Measurements from ENCODE around the gene RASSF7.
"Not testable (repeated sequence)": the region's sequence is repeated elsewhere in the genome, so short reads cannot be mapped to it uniquely, and the experiment has no call there.

The RASSF7 gene

DNA sequence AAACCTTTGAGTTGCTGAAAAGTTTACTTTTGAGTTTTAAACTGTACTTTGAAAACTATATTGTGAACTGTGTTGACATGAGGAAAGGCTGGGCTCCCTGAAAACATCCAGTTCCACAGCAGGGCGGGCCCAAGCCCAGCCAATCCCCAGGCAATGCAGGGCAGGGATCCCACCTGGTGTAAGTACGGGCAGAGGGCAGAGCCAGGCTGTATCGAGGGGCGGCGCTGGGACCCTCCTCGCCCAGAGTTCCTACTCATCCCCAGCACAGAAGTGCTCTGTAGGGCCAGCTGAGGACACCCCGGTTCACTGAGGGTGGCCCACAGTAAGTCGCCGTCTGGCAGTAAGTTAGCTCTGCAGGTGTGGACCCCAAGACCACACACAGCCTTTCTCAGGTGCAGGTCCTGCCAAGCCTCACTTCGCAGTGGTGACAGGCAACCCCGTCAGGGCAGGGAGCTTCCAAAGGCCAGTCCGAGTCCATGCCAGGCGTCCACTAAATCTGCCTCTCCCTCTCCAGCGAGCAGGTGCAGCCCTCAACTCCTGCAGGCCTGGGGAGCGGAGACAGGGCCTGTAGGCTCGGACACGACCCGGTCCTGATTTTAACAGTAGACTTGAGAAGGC is 6.3 kb downstream of the RASSF7 start:
- peaks cover 15% of the 10 kb centered on the region for H3K4me1 ChIP-seq (ENCODE audit: control insufficient read depth, insufficient read depth, low read length)
- peak overlapping the region; percentile 58 for H3K4me3 ChIP-seq (ENCODE audit: low read depth, low read length)
- no peak overlapping the region for H3K9ac ChIP-seq (ENCODE audit: low read depth, low read length)
- peaks cover 3% of the 10 kb centered on the region for H3K27me3 ChIP-seq (ENCODE audit: control insufficient read depth, insufficient read depth, low read length)
- H3K9me3 ChIP-seq (ENCODE audit: control insufficient read depth, insufficient read depth, low read length): no peaks in the 10 kb centered on the region
- peaks cover 21% of the 10 kb centered on the region for H3K36me3 ChIP-seq (ENCODE audit: control insufficient read depth, insufficient read depth, low read length)

DNA sequence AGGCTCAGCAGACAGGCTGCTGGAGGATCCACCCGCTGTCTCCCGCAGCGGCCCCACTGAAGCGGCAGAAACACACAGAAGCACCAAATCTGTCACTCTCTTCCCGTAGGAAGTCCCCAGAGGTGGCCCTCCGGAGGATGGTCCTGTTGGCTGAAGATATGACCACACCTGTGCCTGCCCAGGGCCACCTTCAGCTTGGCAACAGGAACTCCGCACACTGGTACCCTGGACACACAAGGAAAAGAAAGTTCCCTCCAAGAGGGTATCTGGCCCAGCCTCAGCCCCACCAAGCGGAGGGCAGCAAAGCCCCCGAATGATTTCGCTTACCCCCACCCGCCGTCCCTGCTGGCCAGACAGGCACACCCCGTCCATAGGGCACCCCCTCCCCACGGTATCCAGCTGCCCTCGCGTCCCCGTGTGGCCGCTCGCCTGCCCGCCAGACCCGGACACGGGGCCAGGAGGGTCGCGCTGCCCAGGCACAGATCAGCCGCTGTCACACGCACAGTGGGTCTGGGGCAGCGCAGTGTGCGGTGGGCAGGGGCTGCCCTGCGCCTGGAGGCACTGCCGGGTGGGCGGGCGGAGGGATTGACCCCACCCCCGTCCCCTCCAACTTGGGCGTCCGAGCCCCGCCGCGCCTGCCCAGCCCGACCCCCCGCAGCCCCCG is 7.0 kb downstream of the RASSF7 start:
- H3K9me3 ChIP-seq (ENCODE audit: control insufficient read depth, insufficient read depth, low read length): no peaks in the 10 kb centered on the region
- peaks cover 3% of the 10 kb centered on the region for H3K27me3 ChIP-seq (ENCODE audit: control insufficient read depth, insufficient read depth, low read length)
- H3K9ac ChIP-seq (ENCODE audit: low read depth, low read length): no peak overlapping the region

DNA sequence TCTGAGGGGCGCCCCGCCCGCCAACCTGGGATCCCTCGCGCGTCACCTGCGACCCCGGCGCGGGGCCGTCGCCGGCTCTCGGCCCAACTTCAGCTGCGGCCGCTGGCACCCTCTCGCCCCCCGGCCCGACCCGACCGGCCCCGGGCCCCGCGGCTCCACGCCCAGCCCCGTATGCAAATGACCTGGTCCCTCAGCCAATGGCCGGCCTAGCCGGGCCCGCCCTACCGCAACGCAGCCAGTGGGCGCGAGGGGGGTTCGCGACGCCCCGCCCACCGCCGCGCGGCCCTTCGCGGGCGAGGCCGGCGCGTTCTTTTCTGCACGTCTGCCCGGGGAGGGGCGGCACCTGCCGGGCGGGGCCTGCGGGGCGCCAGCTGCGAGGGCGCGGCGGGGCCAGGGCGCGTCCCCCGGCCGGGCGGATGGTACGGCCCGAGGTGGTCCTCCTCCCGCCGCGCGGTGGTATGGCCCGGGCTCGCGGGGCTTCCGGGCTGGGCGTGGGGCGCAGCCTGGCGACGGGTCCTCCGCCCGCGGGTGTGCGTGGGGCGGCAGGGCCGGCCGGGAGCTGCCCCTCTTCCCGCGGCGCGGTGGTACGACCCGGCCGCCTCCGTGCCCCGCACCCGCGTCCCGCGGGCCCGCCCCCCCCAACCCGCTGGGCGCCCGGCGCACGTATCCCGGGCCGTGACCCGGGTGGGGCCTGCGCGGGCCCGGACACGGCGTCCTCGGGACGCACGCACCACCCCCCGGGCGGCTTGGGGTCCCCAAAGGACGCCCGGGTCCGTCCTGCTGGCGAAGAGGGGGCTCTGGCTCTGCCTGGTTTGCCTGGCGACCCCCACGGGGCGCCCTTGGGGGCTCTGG is 7.8 kb downstream of the RASSF7 start:
- peaks cover 3% of the 10 kb centered on the region for H3K27me3 ChIP-seq (ENCODE audit: control insufficient read depth, insufficient read depth, low read length)
- no peaks in the 10 kb centered on the region for H3K9me3 ChIP-seq (ENCODE audit: control insufficient read depth, insufficient read depth, low read length)
- peaks cover 7% of the 10 kb centered on the region for H3K36me3 ChIP-seq (ENCODE audit: control insufficient read depth, insufficient read depth, low read length)
- H3K9ac ChIP-seq (ENCODE audit: low read depth, low read length): peak overlapping the region; percentile 60
- H3K4me1 ChIP-seq (ENCODE audit: control insufficient read depth, insufficient read depth, low read length): peaks cover 15% of the 10 kb centered on the region
- peak overlapping the region; percentile 59 for H3K4me3 ChIP-seq (ENCODE audit: low read depth, low read length)

More for the DNA sequence above, 7.0 kb downstream of the RASSF7 start:
- Histone ChIP-seq H3K4me3 (ENCODE audit: low read depth, low read length) (peak overlapping the region; percentile 58), H3K4me1 (ENCODE audit: control insufficient read depth, insufficient read depth, low read length) (peaks cover 15% of the 10 kb centered on the region), H3K36me3 (ENCODE audit: control insufficient read depth, insufficient read depth, low read length) (peaks cover 14% of the 10 kb centered on the region)

DNA sequence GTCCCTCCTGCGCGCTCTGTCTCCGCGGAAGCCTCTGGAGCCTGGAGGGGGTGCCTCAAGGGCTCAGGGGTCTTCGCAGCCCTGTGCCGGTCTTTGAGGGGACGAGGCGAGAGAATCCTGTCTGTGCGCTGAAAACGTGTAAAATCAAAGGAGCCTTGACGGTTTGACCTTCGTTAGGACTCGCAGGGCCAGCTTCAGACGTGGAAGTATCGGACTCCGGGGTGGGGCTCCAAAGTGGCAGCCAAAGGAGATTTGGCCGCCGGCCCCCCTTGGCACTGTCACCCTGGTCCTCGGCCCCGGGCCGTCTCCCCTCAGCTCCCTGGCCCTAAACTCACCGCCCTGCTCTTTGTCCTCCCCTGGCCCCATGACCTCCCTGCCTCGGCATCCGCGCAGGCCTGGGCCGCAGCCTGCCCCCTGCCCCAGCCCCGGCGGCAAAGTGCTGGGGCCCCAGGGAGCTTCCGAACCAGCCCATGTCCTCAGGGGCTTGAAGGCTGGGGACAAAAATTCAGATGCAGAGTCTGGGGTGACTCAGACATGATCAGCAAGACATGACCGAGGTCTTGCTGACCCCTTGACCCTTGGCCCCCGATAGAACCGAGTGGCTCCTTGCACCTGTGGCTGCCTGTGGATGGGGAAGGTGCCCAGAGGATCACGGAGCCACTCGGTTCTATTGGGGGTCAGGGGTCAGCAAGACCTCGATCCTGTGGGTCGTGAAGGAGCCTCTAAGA is 8.6 kb downstream of the RASSF7 start:
- Histone ChIP-seq H3K9ac (ENCODE audit: low read depth, low read length) (peak overlapping the region; percentile 60), H3K4me3 (ENCODE audit: low read depth, low read length) (peak overlapping the region; percentile 59), H3K4me1 (ENCODE audit: control insufficient read depth, insufficient read depth, low read length) (peaks cover 15% of the 10 kb centered on the region), H3K36me3 (ENCODE audit: control insufficient read depth, insufficient read depth, low read length) (peaks cover 1% of the 10 kb centered on the region), H3K9me3 (ENCODE audit: control insufficient read depth, insufficient read depth, low read length) (no peaks in the 10 kb centered on the region), H3K27me3 (ENCODE audit: control insufficient read depth, insufficient read depth, low read length) (peaks cover 3% of the 10 kb centered on the region)

DNA sequence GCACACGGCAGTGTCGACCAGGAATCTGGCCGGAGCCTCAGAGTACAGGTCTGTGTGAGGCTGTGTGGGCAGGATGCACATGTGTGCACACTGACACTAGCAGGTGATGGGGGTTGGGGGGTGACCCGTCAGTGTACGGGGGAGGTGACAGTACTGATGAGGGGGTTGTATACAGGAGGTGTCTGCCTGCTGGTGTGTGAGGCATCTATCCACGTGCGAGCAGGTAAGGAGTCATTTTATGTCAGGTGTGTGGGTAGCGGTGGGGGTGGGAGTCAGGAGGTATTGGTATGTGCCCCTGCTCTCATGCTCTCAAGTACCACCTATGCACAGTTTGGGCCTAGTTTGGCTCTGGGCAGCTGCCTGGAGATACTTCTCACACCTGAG is 11.0 kb downstream of the RASSF7 start:
- Histone ChIP-seq H3K4me3 (ENCODE audit: low read depth, low read length) (peak overlapping the region; percentile 19), H3K27me3 (ENCODE audit: control insufficient read depth, insufficient read depth, low read length) (peaks cover 8% of the 10 kb centered on the region), H3K4me1 (ENCODE audit: control insufficient read depth, insufficient read depth, low read length) (peaks cover 10% of the 10 kb centered on the region), H3K9me3 (ENCODE audit: control insufficient read depth, insufficient read depth, low read length) (no peaks in the 10 kb centered on the region), H3K36me3 (ENCODE audit: control insufficient read depth, insufficient read depth, low read length) (no peaks in the 10 kb centered on the region), H3K9ac (ENCODE audit: low read depth, low read length) (no peak overlapping the region)

DNA sequence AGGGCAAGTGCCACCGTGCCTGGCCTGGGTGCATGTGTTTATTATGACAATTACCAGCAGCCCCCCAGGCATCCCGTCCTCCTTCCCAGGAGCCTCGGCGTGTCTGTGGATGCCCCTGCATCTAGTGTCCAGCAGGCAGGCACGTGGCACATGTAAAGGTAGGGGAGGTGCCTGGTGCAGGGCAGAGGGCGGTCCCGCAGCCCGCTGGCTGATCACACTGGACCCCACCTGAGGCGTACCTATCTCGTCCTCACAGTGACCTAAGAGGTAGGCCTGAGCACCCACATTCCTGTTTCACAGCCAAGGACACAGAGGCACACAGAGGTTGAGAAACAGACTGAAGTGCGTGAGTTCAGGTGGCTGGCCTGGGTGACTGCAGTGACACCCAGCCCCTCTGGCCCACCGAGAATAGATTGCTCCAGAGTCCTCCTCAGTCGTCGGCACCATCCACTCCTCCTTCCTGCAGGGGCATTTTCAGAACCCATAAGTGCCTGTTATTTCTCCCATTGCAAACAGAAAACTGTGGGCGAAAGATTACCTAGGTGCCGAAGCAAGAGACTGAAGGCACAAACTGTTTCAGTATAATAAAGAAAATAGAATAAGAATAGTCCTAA is 12.5 kb downstream of the RASSF7 start:
- Histone ChIP-seq H3K4me1 (ENCODE audit: control insufficient read depth, insufficient read depth, low read length) (peaks cover 11% of the 10 kb centered on the region), H3K9me3 (ENCODE audit: control insufficient read depth, insufficient read depth, low read length) (no peaks in the 10 kb centered on the region), H3K4me3 (ENCODE audit: low read depth, low read length) (no peak overlapping the region), H3K36me3 (ENCODE audit: control insufficient read depth, insufficient read depth, low read length) (no peaks in the 10 kb centered on the region), H3K27me3 (ENCODE audit: control insufficient read depth, insufficient read depth, low read length) (peaks cover 8% of the 10 kb centered on the region), H3K9ac (ENCODE audit: low read depth, low read length) (no peak overlapping the region)

DNA sequence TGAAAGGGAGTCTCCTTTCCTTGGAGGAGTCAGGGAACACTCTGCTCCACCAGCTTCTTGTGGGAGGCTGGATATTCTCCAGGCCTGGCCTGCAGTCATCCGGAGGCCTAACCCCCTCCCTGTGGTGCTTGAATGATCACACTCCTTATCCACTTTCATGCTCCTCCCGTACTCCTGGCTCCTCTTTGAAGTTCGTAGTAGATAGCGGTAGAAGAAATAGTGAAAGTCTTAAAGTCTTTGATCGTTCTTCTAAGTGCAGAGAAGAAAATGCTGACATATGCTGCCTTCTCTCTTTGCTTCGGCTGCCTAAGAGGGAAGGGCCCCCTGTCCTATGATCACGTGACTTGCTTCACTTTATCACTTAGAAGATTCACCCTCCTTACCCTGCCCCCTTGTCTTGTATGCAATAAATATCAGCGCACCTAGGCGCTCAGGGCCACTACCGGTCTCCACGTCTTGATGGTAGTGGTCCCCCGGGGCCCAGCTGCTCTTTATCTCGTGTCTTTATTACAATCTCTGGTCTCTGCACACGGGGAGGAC is 13.3 kb downstream of the RASSF7 start:
- H3K9me3 ChIP-seq (ENCODE audit: control insufficient read depth, insufficient read depth, low read length); H3K36me3 ChIP-seq (ENCODE audit: control insufficient read depth, insufficient read depth, low read length); H3K27me3 ChIP-seq (ENCODE audit: control insufficient read depth, insufficient read depth, low read length); H3K9ac ChIP-seq (ENCODE audit: low read depth, low read length): not testable (repeated sequence)
- peak overlapping the region; percentile 78 for H3K4me3 ChIP-seq (ENCODE audit: low read depth, low read length)
- H3K4me1 ChIP-seq (ENCODE audit: control insufficient read depth, insufficient read depth, low read length): peaks cover 11% of the 10 kb centered on the region

DNA sequence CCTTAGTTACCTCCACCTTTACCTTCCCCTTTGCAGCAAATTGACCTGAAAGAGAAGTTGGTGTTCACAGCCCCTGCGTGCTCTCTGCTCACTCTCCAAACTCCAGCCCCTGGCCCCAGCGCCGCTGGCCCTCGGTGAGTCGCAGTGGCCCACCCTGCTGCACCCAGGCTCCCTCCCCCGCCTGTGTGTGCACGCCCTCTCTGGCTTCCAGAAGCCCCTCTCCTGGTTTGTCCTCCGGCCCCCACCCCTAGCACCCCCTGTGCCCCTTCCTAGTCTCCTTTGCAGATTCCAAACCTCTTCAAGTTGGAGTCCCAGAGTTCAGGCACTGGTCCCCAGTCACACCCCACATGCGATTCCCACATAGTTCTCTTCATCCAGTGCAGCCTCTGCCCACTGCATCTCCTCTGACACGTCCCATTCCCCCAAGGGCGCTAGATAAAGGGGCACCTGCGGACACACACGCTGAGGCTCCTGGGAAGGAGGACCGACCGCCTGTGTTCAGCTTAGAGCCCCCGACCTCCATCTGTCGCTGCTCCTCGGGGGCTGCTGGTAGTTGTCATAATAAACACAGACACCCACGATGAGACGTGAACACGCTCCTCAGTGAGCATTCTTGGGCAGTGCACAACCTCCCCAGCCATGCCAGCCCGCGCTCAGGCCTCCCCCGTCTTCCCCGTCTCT is 14.0 kb downstream of the RASSF7 start:
- peaks cover 11% of the 10 kb centered on the region for H3K4me1 ChIP-seq (ENCODE audit: control insufficient read depth, insufficient read depth, low read length)
- peaks cover 7% of the 10 kb centered on the region for H3K27me3 ChIP-seq (ENCODE audit: control insufficient read depth, insufficient read depth, low read length)
- H3K36me3 ChIP-seq (ENCODE audit: control insufficient read depth, insufficient read depth, low read length): no peaks in the 10 kb centered on the region
- peak overlapping the region; percentile 78 for H3K4me3 ChIP-seq (ENCODE audit: low read depth, low read length)
- no peak overlapping the region for H3K9ac ChIP-seq (ENCODE audit: low read depth, low read length)
- H3K9me3 ChIP-seq (ENCODE audit: control insufficient read depth, insufficient read depth, low read length): no peaks in the 10 kb centered on the region

DNA sequence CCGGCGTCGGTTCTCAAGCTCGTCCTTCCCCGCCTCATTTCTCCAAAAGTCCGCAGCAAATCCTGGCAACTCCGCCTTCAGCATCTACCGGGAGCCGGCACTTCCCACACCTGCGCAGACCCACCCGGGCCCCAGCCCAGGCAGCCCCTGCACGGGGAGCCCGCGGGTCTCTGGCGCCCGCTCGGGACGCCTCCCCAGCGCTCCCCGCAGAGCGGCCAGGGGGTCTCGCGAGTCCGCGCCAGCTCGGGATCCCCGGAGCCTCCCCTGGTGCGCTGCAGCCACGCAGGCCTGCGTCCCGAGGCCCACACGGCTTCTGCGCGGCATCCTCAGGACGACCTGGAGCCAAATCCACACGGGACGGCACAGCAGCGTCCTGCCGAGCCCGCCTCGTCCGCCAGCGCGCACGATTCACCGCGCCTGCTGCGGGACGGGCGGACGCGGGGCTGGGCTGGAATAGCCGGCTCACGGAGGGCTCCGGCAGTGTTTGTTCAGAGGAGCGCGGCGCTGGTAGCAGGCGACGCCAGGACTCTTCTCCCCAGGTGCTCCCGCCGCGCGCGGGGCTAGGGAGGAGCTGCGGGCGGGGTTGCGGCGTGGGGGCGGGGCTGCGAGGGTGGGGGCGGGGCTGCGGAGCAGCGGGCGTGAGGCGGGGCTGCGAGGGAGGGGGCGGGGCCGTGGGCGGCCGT is 14.7 kb downstream of the RASSF7 start:
- no peaks in the 10 kb centered on the region for H3K36me3 ChIP-seq (ENCODE audit: control insufficient read depth, insufficient read depth, low read length)
- H3K27me3 ChIP-seq (ENCODE audit: control insufficient read depth, insufficient read depth, low read length): peaks cover 5% of the 10 kb centered on the region
- peaks cover 11% of the 10 kb centered on the region for H3K4me1 ChIP-seq (ENCODE audit: control insufficient read depth, insufficient read depth, low read length)
- no peak overlapping the region for H3K9ac ChIP-seq (ENCODE audit: low read depth, low read length)
- H3K4me3 ChIP-seq (ENCODE audit: low read depth, low read length): peak overlapping the region; percentile 78
- H3K9me3 ChIP-seq (ENCODE audit: control insufficient read depth, insufficient read depth, low read length): no peaks in the 10 kb centered on the region

DNA sequence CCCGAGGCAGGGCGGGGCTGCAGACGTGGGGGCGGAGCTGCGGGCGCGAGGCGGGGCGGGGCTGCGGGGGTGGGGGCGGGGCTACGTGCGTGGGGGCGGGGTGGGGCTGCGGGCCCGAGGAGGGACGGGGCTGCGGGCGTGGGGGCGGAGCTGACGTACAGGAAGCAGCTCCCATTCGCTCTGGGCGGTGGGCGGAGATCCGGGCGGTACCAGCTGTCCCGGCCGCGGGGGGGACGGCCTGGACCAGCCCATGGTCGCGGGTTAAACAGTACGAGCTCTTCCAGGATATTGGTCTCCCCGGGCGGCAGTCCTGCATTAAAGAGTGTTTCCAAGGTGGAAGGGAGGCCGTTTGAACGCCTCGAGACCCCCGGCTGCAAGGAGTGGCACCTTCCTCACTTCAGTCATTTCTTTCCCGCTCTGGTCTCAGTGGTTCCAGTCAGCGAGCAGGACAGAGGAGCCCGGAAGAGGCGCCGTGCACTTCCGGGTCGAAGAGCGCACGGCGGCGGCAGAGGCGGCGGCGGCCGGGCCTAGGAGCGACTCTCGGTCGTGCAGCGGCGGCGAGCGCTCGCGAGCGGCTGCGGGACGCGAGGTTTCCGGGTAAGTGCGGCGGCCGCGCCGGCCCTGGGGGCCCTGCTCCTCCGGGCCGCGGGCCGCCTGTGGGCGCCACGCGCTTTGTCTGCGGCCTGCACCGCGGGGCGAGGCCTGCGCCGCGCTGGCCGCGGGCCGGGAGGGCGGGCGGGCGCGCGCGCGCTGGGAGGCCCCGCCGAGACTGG is 15.4 kb downstream of the RASSF7 start, which contains the start of gene PHRF1:
Gene PHRF1 (plus strand): TSS at position 475 of the 773 bp plus-strand sequence. CDS start 5,043 bp downstream, outside the sequence.
- H3K9me3 ChIP-seq (ENCODE audit: control insufficient read depth, insufficient read depth, low read length): no peaks in the 10 kb centered on the region
- peaks cover 9% of the 10 kb centered on the region for H3K4me1 ChIP-seq (ENCODE audit: control insufficient read depth, insufficient read depth, low read length)
- peak within 1 kb of the TSS; percentile 96 for H3K9ac ChIP-seq (ENCODE audit: low read depth, low read length)
- H3K36me3 ChIP-seq (ENCODE audit: control insufficient read depth, insufficient read depth, low read length): peaks cover 2% of the 10 kb centered on the region
- H3K27me3 ChIP-seq (ENCODE audit: control insufficient read depth, insufficient read depth, low read length): peaks cover 5% of the 10 kb centered on the region
- H3K4me3 ChIP-seq (ENCODE audit: low read depth, low read length): peak within 1 kb of the TSS; percentile 81
